ENCODE results near the gene MAPK8IP1.

GRCh38 chr11:45901626-45902025, 16.2 kb downstream of the MAPK8IP1 start:
- TF ChIP-seq CSDC2 (CRISPR knock-in tag; IDR thresholded peaks at IDR 0.05) (no peak), ESRRG (CRISPR knock-in tag; IDR thresholded peaks at IDR 0.05) (no peak), PATZ1 (CRISPR knock-in tag; IDR thresholded peaks at IDR 0.05; ENCODE audit: borderline replicate concordance) (no peak), ARNTL (CRISPR knock-in tag; IDR thresholded peaks at IDR 0.05; ENCODE audit: borderline replicate concordance, low read depth) (no peak), PPARA (CRISPR knock-in tag; IDR thresholded peaks at IDR 0.05; ENCODE audit: borderline replicate concordance) (no peak), RARB (CRISPR knock-in tag; IDR thresholded peaks at IDR 0.05) (no peak), POU6F1 (CRISPR knock-in tag; IDR thresholded peaks at IDR 0.05; ENCODE audit: borderline replicate concordance, low read depth) (no peak), ZC3H10 (CRISPR knock-in tag; IDR thresholded peaks at IDR 0.05) (no peak), ZNF70 (CRISPR knock-in tag; IDR thresholded peaks at IDR 0.05) (no peak), CREB5 (CRISPR knock-in tag; IDR thresholded peaks at IDR 0.05; ENCODE audit: low read depth) (no peak), TSHZ2 (CRISPR knock-in tag; IDR thresholded peaks at IDR 0.05) (no peak), ZFP30 (CRISPR knock-in tag; IDR thresholded peaks at IDR 0.05) (no peak)

Measured in SK-N-SH treated with all-trans-retinoic acid at 6 μM for 48 hours (cell line).